SKM-1 treated with dmso at 0.1 percent for 144 hours (cell line): ENCODE results near the gene RGS6.
A peak's percentile ranks its signal among the peaks of the same experiment; 100 is the strongest.
"Not testable (repeated sequence)": the region's sequence is repeated elsewhere in the genome, so short reads cannot be mapped to it uniquely, and the experiment has no call there.

ENCODE experiments used
- DNase-seq: peaks from one replicate; lab custom pipeline; 2025; ENCODE audit not compliant: unreplicated experiment; lab: John Stamatoyannopoulos, UW

The RGS6 gene

DNA sequence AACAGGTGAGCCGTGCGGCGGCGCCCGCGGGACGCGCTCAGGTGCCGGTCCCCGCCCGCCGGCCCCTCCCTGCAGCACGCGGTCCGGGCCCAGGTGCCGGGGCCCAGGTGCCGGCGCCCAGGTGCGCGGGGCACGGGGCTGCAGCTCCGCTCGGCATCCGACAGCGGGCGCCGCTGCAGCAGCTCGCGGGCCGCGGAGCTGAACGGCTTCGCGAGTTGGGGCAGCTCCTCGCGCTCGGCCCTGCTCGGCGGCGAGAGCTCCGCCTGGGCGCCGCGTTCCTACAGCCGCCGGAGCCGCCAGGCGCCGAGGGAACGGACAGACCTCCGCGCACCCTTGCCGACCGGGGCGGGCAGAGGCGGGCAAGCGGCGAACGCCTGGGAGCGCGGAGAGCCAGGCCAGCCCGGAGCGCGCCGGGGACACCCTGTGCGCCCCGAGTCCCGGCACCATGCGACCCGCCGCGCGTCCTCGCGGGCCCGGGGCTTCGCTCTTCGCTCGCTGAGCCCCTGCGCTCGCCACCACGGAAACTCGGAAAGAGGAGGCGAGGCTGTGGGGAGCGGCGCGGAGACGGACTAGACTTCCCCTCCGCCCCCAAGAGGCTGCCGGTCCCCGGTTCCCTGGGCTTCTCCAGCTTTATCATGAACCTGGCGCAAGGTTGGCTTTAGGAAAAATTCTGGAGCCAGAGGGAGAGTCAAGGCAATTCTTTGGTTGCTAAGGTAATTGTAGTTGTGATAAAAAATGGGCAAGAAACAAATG lies at the start of gene RGS6:
TSS of gene RGS6 (plus strand) at position 201 of the 753 bp plus-strand sequence.
- DNase-seq, result no peak

DNA sequence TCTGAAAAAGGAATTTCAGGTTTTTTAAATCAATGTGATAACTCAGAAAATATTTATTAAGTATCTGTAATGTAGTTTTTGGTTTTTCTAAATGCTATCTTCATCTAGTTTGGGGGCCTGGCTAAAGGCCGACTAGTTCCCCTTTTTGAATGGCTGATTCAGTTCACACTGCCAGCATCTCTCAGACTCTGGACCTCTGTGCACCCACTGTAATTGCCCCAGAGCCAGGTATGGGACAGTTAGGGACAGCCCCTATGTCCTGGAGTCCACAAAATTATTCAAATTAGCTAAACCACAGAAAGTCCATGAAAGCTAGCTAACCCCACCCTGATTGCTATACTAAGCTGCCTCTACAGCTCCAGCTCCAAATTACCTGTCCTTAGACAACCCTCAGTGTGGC lies 49.1 kb upstream of the RGS6 start:
- no peak for DNase-seq

DNA sequence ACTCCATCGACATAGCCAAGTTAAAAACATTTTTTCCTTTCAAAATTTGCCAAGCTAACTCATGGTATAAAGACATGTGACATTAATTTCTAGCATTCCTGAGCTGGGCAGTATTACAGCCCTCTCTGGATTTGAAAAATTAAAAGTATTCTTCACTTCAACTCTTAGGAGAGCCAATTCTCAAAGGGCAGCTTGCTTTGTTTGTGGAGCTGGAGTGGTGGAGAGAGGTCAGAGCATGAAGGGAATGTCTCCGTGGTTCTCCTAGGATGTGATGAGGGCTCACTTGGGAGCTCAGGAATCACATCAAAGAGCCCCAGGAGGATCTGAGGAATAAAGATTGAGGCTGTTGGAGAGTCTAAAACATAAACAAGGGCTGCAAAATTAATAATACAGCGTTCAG lies 46.9 kb upstream of the RGS6 start:
- no peak for DNase-seq

DNA sequence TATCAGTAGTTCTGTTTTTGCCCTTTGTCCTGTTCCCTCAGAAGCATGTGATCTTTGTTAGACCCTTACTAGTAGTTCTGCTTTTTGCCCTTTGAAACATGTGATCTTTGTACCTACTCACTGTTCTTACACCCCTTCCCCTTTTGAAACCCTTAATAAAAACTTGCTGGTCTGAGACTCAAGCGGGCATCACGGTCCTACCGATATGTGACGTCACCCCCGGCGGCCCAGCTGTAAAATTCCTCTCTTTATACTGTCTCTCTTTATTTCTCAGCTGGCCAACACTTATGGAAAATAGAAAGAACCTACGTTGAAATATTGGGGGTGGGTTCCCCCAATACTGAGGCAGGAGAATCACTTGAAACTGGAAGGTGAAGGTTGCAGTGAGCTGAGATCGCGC lies 44.4 kb upstream of the RGS6 start:
- DNase-seq, result peak; percentile 4

DNA sequence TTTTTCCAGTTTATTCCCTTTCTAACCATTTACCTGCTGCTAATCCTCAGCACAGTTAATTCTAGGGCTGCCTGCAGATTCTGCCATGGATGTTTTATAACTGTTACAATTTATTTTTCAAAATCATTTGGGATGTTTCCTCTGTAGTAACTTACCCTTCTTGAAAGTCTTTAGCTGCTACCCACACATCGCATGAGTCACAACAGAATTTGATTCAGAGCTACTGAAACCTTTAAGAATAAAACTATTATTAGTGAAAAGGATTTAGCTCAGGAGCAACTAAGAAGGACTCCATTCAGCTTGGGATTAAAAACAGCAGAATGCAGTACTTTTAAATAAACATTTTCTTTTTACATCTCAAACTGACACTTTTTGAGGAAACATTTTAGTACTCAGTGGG lies 41.7 kb upstream of the RGS6 start:
- DNase-seq, result no peak

DNA sequence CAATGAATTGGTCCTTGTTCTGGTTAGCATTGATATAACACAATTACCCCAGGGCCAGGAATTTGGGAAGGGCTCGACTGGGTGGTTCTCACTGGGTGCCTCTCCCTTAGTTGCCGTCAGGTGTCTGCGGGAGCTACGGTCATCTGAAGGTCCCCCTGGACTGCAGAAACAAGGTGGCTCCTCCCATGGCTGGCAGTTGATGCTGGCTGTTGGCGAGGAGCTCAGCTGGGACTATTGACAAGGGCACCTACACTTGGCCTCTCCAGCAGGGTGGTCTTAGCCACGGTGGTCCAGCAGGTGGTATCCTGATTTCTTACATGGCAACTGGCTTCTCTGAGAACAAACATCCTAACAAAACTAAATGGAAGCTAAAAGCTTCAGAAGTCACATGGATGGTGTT lies 41.0 kb upstream of the RGS6 start:
- no peak for DNase-seq

DNA sequence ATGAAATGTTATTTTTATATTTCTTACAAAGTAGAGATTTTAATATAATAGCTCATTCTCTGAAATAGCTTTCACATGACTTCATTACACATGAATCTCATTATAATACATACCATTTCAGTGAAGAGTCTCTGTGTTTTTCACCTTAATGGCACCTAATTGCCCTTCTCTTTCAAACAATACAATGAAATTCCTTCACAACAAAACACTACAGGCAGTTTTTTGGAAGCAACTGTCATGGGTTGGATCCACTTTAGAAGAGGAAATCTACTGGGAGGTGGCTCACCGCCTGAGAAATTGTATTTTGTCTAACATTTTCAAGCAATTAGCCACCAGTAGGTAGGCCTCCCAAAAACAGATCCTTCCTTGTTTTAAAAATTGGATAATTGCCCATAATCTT lies 40.3 kb upstream of the RGS6 start:
- no peak for DNase-seq

DNA sequence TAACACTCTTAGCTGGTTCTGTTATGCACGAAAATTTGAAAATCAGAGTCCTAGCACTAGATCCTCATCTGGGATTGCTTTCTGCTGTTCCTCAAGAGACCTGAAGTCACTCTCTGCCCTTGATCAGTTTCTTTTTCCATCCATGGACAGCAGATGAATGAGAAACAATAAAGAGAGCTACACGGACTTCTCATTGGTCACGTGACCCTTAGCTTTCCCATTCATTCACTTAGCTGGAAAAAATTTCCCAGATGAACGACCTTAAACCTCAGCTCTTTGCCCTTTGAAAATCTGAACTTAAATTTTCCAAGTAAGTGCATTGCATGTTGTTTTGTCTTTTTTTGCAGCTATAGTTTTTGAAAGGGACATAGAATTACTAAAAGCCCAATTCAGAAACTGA lies 27.2 kb upstream of the RGS6 start:
- DNase-seq, result no peak

DNA sequence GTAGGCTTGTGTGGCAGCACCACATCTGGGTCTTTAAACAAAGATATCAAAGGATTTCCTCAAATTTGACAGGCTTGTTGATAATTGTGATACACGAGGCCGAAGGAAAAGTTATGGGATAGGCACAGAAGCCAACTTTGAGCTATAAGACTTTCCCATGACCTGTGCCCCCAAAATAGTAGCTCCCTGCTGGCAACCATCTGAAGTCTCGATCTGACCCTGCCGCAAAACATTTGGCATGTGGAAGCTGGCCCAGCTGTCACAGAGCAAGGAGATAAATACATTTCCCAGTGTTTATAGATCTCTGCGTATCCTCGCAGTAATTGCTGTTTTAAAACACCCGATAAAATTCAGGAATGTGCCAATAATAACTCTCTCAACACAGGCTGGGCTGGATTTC lies 26.4 kb upstream of the RGS6 start:
- no peak for DNase-seq

DNA sequence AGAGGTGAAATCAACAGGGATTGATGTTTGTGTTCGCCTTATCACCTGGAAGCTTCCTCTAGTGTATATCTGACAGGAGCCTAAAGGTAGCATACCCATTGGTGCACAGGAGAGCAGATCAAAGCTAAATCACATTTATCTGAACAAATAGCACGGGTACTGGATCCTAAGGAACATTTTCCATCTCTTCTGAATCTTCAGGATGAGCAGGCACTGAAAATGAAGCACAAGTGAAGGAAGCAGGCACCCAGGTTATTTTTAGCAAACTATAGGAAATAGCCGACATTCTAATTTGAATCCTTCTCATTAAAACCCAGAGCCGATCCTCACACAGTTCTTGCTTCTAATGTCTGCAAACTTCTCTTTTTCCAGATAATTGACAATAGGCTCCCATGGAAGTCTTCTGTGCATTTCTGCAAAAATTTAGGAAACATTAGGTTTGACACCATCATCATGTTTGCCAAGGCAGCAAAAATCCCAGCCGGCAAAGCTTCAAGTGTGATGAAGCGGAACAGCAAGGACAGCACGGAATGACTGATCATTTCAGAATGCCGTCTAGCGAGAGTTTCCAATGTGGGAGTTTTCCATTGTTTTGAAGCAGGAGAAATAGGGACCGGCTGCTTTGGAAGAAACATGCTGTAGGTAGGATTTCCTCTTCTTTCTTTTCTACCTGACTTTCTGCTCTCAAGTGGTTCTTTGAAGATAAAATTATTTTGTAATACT lies 24.3 kb upstream of the RGS6 start:
- DNase-seq, result no peak

DNA sequence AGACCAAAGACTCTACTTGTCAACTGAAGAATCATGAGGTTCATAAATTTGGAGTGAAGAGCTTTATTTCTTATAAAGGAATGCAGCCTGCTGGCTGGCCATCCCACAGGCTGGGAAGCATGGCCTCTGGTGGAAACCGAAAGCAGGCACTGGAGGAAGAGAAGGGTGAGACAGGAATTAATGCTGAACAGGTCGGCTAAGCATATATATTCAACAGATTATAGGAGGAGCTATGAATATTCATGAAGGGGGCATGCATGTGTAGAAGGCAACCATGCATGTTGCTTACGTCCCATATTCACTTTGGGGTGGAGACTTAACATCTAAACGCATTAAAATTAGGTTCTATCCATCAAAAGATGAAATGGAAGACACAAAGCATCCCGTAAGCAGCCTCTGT lies 20.6 kb upstream of the RGS6 start:
- no peak for DNase-seq

DNA sequence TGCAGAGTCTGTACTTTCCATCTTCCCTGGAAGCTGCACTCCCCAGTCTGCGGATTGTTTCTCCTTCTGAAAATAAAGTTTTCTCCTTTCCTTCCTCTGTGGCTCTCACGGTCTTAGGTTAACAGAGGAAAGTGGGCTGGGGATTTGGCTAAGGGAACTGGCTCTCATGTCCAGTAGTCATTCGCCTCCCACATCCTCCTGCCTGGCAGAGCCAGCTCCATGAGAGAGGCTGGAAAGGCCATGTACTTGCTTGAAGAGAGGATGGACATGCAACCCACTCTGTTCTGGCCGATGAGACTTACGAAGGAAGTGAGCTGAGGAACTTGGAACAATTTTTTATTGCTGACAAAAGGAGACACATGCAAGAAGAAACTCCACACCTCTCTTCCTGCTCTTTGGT lies 18.9 kb upstream of the RGS6 start:
- no peak for DNase-seq

DNA sequence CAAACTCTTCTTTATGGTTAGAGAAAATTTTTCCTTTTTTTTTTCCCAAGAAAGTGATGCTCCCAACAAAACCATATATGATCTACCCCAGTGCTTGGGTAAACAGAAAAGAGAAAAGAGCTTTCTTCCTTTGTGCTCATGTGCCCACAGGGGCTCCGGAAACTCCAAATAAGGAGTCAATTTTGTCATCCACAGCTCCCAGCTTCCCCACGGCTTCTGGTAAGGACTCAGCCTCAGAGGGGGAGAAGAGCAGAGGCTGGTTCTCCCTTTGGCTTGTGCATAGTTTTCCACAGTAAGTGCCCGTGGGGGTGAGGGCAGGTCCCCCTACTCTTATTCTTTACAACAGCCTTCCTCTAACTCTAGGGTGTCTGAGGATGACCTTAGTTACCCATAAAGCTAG lies 13.3 kb upstream of the RGS6 start:
- peak; percentile 2 for DNase-seq

DNA sequence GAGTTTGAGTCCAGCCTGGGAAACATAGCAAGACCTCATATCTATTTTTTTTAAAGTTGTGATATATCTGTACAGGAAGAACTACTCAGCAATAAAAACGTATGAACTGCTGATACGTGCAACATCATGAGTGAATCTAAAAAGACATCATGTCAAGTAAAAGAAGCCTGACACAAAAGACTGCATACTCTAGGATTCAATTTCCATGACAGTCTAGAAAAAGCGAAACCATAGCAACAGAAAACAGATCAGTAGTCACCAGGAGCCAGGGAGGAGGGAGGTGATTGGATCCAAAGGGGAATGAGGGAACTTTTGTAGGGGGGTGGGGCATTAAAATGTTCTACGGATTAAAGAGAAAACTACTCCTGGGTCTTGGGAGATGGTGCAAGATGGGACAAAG lies 8.7 kb upstream of the RGS6 start:
- no peak for DNase-seq

DNA sequence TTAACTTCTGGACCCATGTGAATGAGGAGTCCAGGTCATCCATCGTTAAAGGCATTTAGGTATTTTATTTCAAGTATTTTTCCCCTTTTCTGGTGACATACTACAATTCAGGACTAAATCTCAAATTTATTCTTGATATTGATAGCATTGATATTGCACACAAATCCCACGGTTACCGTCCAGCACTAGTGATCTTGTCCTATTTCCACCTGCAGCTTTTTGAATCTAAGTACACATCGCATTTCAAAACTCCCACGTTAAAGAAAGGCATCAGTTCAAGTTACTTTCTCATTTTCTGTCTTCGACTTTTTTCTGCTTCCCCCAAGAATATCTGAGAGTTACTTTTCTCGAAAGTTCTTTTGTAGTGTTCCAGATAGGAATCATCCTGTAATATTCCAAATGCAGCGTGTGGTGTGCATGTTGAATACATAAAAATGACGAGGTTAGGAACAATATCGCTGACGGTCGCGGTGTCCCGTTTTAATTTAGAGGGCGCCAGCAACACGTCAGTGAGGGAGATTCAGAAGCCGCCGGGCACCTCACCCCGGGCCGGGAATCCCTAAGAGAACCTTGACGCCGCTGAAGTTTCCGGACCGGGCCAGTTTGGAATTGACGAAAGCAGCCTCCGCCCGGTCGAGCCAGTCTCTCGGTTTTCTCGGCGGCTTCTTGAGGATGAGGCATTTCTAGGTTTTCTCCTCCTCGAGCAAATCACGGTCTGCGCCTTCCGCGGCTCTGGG lies 569 bp upstream of the RGS6 start:
- no peak for DNase-seq

DNA sequence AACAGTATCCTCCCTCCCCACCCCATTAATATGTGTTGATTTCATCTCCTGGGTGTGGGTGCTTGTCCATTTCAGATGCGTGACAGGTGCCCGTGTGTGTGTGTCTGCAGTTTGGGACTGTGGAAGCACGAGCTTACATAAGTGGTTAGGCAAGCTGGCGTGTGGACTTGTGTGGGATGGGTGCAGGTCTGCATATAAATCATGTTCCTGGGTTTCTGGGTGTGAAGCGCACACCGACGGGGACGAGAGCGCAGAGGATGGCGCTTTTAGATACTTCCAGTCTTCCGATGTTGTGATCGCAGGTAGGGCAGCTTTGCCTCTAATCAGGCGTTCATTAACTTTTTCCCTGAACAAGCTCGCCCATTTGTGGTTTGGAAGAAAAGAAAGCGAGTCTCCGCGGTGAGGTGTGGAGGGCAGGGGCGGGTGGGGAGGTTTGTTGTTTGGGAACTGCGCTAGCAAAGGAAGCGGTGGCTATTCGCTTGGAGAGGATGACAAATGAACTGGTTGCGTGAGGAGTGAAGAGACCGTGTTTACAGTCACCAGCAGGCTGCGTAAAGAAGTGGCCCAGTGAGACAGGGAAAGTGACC lies 865 bp downstream of the RGS6 start:
- DNase-seq, result no peak

DNA sequence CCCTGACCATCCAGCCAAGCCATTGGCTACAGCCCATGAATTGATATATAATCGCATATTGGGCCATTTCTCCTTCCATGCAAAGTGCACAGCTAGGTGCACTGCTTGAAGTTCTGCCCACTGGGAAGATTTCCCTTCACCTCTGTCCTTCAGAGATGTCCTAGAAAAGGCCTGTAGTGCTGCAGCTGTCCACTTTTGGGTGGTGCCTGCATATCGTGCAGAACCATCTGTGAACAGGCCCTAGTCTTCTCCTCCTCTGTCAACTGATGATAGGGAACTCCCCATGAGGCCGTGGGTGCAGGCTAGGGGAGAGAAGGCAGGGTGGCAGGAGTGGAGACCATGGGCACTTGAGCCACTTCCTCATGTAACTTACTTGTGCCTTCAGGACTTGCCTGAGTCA lies 6.0 kb downstream of the RGS6 start:
- DNase-seq, result not testable (repeated sequence)

DNA sequence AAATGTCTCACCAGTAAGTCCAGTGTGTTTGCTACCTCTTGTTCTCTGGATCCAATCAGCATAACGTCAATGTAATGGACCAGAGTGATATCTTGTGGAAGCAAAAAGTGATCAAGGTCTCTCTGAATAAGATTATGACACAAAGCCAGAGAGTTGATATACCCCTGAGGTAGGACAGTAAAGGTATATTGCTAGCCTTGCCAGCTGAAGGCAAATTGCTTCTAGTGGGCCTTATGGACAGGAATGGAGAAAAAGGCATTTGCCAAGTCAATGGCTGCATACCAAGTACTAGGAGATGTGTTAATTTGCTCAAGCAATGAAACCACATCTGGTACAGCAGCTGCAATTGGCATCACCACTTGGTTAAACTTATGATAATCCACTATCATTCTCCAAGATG lies 7.1 kb downstream of the RGS6 start:
- DNase-seq, result not testable (repeated sequence)

DNA sequence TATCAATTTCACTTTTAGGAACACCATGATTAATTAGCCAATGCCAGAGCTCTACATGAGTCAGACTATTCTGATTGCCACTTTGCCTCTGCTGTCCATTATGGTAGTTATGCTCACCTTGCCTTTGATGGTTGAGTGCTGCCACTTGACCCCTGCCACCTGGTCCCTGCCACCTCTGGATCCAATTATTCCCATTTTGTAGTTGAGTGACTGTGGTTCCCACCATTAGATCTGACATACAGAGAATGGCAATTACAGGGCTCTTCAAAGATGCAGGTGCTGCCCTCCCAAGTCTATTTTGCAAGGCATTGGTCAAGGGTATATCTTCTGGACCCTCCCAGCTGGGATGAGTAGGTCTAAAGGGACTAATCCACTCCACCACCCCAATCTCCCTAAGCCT lies 8.3 kb downstream of the RGS6 start:
- not testable (repeated sequence) for DNase-seq

DNA sequence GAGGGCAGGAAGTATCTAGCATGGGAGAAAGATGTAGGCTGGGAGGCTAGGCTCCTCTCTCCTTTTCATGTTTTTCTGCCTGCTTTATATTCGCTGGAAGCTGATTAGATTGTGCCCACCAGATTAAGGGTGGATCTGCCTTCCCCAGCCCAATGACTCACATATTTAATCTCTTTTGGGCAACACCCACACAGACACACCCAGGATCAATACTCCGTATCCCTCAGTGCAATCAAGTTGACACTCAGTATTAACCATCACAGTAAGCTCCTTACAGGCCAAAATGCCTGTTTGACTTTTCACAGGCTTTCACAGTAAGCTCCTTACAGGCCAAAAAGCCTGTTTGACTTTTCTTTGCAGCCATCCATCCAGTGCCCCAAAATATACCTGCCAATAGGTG lies 9.4 kb downstream of the RGS6 start:
- DNase-seq, result not testable (repeated sequence)

DNA sequence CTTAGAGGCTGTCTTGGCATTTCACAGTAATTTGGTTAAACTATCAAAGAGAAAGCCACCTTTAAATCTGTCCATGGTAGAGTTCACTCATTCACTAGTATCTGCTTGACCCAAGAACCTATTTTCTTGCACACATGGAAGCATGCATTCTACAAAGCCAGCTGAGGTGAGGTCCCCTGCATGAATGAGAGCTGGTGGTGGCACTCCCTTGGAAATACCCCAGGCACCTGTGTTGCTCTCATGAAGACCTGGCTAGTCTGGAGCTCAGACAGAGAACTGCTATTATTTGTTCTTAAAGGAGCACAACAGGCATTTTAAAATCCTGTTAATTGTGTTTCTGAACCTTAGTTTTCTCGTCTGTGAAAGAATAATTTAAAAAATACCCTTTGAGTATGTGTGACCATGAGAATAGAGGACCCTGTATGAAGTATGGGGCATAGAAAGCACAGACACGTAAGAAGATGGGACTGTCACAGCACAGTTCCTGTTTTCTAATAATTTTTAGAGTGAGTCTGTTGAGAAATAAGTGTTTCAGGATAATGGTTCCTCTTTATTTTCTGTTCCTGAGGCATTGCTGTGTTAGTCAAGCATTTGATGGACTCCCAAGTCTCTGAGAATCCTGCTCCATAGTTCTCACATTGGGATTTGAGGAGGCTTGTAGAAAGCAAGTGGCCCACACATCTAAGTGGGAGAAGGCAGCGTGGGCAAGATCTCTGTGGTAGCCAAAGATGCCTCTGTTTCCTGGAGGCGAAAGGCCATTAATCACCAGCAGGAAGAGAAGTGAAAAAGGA lies 10.9 kb downstream of the RGS6 start:
- peak; percentile 49 for DNase-seq
